Activated CD4-positive, alpha-beta T cell treated with anti-CD3 and anti-CD28 coated beads, Interleukin-2, Interleukin-4, amounts not matched to agents 100 ng/mL and 50 ng/mL, durations not matched to agents 16 hours and 8 hours (primary cell): ENCODE measurements around the gene STK24.

Source experiments
- DNase-seq: peaks from one replicate; pipeline ENCODE4 v3.0.0-alpha.2; 2020; ENCODE audit warnings: low spot score

The STK24 gene

DNA sequence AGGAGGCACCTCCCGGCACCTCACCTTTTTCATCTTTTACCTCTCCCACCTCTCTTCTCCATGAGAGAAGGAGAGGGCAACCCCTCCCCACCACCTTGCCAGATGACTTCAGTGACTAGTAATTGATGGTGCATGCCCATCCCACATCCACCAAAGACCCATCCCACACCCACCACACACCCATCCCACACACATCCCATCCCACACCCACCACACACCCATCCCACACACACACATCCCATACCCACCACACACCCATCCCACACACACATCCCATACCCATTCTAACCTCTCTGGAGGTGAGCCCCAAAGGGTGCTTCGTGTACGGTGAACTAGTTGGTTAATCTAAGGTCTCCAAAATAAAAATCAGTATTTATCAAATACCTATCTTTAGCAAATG, 44.7 kb downstream of the STK24 start:
- DNase-seq, result no peak

DNA sequence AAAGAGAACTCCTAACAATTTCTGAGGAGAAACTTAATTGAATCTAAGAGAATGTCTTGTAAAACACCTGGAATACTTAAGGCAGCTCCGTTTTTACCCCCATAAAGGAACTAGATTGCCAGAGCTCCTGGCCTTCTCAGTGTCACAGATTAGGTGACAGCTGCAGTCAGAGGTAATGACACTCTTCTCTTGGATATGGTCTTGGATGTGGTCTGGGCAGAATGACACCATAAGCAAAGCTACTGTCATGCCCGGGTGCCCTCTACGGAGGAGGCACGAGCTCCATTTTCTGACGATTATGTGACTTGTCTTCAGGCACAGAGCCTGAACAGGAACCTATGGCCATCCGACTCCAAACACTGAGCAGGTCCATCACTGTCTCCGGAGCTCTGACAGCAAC, 46.7 kb downstream of the STK24 start:
- DNase-seq, result no peak

DNA sequence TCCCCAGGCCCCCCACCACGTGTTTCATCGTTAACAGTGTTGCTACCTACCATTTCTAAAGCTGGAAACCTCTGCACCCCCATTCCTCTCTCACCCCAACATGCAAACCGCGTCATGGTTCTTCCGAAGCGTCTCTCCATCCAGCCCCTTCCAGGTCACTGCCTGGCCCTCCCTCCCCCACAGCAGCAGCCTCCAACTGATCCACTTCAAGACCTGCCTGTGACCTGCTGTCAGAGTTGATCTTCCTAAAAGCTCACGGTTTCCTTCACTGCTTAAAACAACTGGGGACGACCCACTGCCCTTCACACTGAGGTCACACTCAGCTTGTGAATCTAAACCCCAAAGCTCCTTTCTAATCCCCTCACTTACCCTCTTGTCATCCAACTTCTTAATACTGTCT, 47.7 kb downstream of the STK24 start:
- no peak for DNase-seq

DNA sequence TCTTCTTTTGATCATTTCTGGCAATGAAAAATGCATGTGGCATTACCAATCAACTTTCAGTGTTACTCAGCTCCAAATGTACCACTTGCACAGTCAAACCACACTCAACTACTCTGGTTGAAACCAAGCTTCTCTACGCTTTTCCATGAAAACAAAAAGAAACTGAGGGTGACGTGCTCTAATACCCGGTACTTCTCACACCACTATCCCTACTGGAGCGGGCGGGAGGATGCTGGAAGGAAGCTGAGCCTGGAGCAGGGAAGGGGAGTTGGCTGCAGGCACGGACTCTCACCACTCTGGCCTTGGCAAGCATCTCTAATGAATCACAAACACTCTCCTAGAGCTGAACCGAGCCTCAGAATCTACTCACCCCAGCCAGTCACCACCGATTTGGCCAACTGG, 48.2 kb downstream of the STK24 start:
- DNase-seq, result peak; percentile 79

DNA sequence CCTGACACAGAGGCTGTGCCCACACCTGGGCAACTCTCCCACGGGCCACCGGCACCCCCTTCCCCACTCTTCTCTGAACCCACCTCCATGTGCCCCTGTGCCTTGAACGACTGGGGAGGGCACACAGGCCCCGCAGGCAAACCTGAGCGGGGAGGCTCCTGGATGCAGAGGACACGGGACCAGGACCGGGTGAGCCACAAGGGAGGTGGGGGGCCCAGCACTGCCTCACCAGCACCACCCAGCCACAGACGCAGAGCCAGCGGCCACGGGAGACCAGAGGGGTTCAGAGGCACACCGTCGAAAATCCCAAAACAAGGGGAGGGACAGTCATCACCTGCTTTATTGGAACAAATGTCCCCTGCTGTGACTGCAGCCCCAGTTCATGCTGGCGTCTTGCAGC, 49.4 kb downstream of the STK24 start:
- DNase-seq, result no peak

DNA sequence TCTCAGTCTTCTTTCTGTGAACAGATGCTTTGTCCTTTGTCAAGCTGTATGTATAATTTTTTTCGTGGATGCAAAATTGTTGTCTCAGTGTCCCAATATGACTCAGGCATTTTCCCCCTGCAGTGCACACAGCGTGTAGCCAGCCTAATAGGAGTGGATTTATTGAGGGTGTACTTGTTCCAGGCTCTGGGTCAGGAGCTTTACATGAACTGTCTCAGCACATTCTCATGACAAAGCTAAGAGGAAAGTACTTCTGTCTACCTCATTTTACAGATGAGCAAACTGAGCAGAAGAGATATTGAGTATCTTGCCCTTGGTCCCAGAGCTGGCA, 50.8 kb downstream of the STK24 start:
- DNase-seq, result no peak

DNA sequence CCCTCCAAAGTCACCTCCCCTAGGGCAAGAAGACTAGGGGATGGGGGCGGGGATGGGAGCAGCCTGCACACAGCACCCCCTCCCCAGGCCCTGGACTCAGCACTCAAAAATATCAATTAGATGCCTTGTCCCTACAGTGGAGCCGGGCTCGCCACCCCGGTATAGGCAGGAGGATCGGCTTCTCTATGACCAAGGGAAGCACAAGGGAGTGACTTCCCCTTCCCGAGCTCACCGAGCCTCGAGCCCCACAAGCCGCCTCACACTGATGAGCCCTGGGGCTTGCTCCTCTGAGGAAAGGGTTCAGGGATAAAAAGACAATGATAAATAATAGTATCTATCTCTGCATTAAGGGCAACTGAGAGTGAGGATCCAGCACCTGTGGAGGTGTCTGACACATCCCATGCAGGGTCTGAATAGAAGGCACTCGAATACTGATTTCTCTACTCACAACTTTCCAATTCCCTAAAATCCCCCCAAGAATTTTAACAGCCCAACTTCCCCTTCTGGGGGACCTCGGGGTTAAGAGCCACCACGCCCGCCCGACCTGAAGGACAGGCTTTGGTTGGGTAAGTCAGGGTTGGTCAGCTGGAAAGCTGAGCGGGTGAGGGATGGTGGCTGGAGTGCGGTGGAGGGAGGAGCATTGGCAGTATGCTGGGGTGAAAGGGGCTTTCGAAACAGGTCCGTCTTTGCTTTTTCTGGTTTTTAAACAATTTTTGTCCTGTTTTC, 51.3 kb downstream of the STK24 start:
- DNase-seq, result no peak

DNA sequence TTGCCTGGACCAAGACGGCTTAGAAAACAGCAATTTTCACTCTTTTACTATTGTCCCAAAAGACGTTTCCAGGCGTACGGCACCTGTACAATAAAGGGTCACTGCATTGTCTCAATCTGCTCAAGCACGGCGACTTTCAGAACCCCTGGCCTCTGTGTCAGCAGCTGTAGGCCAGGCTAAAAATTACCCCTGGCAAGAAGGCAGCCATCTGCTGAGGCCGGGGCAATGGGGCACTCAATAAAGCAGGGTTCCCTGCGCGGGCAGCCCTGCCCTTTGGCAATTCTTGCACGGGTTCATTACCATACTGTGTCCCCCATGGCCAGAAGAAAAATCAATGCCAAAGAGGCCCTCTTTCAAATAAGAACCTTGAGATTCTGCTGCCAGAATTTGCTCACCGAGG, 52.1 kb downstream of the STK24 start:
- DNase-seq, result no peak

DNA sequence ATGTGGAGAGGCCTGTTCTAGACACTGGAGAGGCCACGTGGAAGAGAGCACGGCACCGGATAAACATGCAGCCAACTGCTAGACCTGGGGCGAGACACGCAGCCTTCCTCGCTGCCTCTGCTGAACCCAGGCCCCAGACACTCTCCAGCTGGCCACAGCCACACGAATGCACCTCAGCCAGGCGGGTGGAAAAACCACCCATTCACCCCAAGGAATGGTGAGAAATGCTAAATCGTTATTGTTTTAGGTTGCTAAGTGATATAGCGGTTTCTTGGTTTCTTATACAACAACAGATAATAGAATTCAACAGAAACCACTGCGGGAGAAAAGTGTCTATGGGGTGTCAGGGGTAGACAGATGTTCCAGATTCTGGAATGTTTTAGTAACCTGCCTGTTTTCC, 52.5 kb downstream of the STK24 start:
- no peak for DNase-seq

DNA sequence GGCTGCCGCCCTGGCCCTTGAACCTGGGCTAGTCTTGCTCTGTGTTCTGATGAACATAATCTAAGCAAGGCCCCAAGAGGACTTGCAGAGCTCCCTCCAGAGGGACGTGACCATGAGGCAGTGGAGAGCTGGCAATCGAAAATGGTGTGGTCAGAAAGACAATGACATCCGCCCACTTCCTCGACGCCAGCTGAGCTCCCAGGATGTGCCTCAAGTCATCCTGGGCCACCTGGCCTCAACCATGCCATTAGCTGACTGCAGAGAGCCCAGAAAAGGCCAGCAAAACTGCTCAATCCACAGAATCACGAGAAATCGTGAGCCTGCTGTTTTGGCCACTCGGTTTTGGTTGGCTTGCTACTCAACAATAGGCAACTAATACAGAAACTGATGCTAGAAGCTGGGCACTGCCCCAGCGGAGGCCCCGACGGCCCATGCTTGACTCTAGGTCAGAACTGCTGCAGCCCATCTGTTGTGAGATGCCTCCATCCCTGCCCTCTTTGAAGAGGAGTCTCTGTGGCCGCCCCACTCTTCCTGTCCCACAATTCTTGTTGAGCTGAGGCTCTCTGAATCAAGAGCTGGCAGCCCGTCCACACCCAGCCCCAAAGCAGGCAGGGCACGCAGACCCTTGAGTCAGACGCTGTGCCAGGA, 53.3 kb downstream of the STK24 start:
- DNase-seq, result no peak

DNA sequence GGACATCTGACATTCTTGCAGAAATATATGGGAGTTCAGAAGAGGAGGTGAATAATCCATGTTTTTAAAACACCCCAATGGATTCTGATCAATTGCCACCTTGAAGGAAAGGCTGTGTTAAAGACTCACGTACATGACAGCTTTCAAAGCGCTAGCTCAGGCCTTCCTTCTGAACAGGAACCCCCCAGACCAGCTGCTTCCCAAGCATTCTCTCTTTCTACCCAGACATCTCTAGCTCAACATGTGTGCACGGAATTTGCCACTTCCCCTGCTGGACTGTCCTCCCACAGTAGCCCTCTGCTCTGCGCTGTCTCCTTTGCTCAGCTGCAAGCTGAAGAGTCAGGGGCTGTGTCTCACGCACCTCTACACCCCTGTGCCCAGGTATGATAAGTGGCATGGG, 54.5 kb downstream of the STK24 start:
- DNase-seq, result no peak

DNA sequence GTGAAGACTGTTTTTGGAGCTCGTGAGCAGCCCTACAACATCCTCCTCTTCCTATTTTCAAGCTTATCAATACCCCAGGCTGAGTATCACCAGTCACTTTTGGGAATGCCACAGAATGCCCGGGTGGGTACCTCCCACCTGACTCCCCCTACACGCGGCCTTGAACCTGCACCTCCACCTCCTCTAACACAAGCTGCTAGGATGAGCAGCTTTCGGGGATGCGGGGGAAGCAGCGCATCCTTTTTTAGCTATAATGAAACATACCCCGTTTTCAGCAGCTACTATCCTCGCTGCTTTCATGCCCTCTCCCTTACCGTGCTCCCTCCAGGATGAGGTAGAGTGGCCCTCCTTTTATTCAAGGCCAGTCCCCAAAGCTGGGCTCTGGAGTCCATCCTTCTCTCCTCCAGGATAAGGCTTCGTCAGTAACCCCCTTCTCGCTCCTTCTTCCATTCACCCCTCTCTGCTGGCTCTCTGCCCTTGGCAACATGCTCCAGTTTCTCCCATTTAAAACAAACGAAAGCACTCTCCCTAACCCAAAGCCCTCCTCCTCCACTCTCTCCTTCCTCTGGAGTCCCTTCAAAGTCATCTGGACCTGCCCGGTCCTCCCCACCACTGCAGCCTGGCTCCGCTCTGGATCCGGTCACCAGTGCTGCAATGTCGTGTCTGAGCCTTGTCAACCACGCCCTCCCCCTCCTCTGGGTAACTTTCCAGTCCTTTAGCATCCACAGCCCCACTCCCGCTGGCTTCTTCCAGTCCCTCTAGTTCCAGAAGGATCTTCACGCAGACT, 55.3 kb downstream of the STK24 start:
- no peak for DNase-seq

DNA sequence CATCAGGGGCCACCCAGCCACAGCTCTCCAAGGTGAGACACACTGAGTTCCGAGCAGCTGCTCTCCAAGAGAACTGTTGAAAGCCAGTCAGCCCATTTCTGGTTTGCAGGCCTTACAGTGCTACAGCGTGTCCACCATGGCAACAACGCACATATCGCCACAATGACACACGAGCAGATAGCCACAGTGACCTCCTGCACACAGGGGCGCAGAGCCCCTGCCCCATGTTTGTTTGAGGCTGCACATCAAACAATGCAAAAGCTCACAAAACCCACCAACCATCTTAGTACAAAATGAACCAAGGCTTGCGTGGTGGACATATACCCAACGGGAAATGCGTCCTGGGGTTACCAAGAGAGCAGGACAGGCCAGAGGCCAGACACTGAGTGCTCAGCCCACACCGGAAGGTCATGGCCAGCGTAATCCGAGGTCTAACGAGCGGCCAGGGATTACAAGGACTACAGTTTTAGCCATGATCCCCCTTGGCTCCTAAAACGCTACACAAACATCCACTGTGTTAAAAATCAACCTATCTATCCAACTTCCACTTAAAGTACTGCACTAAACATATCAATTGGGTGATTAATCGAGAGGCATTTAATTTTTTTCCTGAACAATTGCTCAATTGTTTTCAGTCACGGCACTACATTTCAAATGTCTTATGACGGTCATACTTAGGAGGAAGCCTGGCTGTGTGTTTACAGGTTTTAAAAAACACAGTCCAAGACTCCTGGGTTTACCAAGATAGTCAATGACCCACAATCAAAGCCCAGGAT, 56.0 kb downstream of the STK24 start:
- no peak for DNase-seq

DNA sequence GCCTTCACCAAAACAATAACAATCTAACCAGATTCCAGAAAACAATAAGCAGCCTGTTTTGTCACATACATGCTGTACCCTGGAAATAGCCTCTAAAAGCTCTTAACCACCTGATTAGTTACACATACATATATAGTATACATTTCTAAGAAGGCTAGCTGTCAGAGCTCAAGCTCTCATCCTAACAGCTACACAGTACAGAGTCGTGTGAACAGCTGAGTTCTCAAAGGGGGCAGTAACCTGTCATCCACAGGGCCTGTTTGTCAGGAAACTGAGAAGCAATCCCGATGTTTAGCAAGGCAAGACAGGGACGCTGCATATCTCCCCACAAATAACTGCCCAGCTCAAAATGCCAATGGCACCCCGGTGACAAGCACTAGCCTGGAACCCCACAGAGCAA, 56.9 kb downstream of the STK24 start:
- no peak for DNase-seq

DNA sequence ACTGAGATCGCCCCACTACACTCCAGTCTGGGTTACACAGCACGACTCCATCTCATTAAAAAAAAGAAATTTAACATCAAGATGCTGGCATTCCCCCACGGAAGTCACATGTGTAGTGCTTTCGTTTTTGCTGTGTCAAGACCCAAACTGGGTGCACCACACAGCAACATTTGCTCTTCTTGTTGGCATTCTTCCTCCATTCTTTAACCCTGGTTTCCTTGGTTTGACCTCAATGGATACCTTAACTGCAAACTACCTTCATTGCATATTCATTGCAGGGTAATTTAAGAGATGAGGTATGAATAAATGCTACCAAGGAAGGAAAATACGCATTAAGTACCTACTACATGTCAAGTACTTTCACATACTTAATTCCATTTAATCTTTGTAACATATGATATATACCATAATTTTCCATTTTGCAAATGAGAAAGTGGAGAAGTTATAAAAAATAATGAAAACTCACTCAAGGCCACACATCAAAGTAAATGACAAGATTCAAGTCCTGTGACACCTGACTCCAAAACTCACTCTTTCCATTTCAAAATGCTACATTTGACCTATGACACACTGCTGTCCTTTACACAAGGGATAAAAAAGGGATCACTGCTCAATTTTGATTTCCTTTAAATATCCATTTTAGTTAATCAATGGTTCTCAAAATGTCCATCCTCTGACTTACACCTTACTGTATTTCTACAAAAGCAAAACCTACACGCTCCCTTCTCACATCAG, 59.2 kb downstream of the STK24 start:
- peak; percentile 65 for DNase-seq

DNA sequence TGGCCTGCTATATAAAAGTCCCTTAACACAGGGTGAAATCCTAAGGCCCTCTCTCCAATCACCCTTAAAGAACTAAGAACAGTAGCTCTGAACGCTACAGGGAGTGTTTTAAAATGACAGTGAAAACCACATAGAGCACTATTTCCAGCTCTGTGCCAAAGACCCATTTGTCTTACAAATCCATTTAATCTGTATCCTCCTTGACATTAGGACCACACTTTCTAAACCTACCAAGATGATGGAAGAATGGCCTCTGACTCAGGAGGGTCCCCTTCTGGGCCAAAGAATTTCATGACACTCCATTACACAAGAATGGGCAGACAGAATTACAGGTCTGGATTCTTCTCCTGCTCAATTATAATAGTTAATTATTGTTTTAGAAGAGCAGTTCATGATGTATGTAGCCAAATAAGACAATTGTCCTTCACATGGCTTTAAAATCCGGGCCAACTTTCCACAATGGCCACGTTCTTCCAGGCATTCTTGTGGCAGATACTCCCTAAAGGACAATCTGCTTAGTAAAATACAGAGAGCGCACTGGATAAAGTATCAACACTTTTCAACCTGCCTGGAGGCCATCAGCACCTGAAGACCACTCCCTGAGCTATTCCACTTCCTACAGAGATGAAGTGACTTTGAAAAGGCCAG, 61.0 kb downstream of the STK24 start:
- peak; percentile 47 for DNase-seq

DNA sequence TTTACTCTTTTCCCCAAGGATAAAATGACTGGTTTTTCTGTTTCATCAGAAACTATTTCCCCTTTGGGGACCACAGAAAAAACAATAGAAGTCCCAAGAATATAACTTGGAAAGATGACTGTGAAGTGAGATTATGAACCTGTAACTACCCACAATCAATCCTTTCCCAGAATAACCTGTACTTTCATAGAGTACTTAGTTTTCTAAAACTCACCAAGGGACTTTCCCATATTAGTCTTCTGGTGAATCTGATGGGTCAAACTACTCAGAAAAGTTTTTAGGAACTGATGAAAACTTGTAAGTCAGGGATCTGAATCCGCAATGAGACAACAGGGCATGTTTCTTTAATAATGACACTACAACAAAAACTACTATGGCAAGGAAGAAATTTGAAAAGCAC, 62.6 kb downstream of the STK24 start:
- DNase-seq, result peak; percentile 41

DNA sequence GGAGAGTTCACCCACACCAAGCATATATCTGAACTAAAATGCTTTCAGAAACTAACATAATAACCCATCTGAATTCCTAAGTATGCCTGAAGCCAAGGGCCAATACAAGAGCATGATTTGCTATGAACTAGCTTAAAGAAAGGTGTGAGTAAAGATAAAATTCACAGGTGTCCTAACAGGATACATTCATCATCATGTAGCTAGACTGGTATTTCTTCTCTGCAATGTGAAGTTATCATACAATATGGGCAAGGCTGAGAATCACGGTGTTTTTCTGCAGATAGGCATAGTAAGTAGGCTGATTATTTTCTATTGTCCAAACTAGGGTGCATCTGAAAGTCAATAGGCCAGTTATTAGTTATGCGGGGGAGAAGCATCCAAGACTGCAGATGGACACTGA, 63.1 kb downstream of the STK24 start:
- DNase-seq, result no peak

DNA sequence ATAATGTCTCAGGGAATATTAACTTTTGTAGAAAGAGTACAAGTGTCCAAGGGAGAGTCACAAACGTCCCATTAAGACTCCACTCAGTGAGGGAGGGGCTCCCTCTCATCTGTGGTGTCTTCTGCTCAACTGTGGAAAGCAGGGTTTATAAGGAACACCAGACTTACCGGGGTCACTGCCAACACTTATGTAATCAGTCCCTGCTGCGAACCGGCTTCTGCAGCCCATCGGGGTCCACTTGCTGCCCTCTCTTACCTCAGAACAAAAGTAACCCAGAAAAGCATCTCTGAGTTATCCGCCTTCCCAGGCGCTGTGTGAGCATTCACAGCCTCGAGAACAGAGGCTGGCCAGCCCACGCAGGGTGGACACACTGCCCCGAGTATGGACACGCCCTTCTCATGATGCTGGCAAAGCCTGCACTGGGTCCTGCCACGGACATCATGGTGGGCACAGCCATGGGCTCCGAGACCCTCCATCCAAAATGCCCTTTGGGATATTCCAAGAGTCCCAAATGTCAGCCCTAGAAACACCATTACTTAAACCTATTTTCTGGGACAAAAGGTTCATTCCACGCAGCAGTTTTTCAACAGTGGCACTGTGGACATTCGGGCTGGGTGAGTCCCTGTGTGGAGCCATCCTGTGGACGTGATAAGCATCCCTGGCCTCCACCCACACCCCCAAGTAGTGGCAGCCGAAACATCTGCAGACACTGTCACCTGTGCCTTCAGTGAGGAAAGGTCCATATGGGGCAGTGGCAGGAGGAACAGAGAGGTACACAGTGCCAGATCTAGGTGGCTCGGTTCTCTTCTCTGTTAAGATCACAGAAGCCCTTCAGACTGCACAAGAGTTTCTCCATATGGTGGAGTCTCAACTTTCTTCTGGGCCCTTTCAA, 63.9 kb downstream of the STK24 start:
- DNase-seq, result no peak

DNA sequence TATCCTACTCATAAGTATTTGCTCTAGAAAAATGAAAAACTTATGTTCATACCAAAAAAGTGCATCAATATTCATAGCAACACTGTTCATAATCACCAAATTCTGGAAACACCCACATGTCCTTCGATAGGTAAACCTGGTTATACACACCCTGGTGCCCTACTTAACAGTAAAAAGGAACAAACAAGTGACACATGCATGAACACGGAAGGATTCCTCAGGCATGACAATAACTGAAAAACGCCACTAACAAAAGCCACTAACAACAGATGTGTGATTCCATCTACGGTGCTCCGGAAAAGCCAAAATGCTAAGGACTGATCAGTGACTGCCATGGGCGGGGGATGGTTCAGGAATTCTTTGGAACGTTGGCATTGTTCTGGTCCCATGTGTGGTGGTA, 65.5 kb downstream of the STK24 start:
- peak; percentile 19 for DNase-seq

DNA sequence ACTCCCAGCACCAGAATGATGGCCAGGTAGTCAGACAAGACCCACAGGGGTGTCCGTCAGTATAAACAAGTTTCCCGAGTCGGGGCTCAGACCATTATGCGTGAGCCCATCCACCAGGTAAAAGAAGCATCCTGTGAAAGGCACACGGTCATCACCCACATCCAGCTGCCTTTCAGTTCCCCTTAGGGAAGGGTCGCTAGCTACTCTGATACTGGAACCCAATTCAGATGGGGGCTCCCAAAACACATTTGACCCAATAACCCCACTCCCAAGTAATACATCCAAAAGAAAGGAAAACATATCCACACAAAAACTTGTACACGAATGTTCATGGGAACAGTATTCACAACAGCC, 66.8 kb downstream of the STK24 start:
- no peak for DNase-seq
